ENCODE results near the gene SETD4. TPM values are rescaled to one million over a fixed set of nuclear protein-coding genes. Genes with fewer than 3 reads are reported as not detected.

The SETD4 gene
- total RNA-seq, 1 donor from 2014 or later, result 35.9 TPM

DNA sequence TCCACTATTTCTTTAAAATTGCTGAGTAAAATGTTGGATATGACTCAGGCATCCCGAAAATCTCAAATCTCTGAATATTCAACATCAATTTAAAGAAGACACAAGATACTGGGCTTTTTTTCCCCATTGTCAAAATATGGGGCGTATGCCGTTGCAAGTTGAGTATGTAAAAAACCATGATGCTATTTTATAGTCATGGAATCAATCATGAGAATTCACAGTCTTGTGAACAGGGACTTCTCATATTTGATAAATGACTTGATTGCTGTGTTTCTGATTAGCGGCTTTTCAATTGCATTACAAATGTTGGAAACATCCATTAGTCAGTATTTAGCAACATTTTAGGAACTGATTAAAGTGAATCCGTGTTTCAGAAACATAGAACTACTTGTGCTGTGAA lies 45.3 kb downstream of the SETD4 start:
- DNase-seq (ENCODE audit: low spot score in 2 of 2), result no peak
- H3K4me3 ChIP-seq, result no peak overlapping the region
- H3K27me3 ChIP-seq, result no peaks in the 10 kb centered on the region
- no peaks in the 10 kb centered on the region for H3K36me3 ChIP-seq
- no peak overlapping the region for H3K27ac ChIP-seq
- H3K4me1 ChIP-seq, result no peaks in the 10 kb centered on the region
- no peaks in the 10 kb centered on the region for H3K9me3 ChIP-seq
- TF ChIP-seq, protein P1, sequence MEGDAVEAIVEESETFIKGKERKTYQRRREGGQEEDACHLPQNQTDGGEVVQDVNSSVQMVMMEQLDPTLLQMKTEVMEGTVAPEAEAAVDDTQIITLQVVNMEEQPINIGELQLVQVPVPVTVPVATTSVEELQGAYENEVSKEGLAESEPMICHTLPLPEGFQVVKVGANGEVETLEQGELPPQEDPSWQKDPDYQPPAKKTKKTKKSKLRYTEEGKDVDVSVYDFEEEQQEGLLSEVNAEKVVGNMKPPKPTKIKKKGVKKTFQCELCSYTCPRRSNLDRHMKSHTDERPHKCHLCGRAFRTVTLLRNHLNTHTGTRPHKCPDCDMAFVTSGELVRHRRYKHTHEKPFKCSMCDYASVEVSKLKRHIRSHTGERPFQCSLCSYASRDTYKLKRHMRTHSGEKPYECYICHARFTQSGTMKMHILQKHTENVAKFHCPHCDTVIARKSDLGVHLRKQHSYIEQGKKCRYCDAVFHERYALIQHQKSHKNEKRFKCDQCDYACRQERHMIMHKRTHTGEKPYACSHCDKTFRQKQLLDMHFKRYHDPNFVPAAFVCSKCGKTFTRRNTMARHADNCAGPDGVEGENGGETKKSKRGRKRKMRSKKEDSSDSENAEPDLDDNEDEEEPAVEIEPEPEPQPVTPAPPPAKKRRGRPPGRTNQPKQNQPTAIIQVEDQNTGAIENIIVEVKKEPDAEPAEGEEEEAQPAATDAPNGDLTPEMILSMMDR (IDR thresholded peaks at IDR 0.05), result no peak
- intact Hi-C loops (cut with DNase I), result no loop called here

- no peaks in the 10 kb centered on the region for H3K4me1 ChIP-seq
- H3K27me3 ChIP-seq, result no peaks in the 10 kb centered on the region
- no peak overlapping the region for H3K27ac ChIP-seq
- intact Hi-C loops (cut with DNase I), result no loop called here
- H3K9me3 ChIP-seq, result no peaks in the 10 kb centered on the region
- TF ChIP-seq, protein P1 (IDR thresholded peaks at IDR 0.05), result no peak
- no peak overlapping the region for H3K4me3 ChIP-seq
- DNase-seq (ENCODE audit: low spot score in 2 of 2), result no peak
- no peaks in the 10 kb centered on the region for H3K36me3 ChIP-seq
Observed at GRCh38 chr21:36010801-36011200, 49.5 kb downstream of the SETD4 start.

- Histone ChIP-seq H3K9me3 (no peaks in the 10 kb centered on the region), H3K4me1 (no peaks in the 10 kb centered on the region), H3K27ac (no peak overlapping the region), H3K36me3 (no peaks in the 10 kb centered on the region), H3K4me3 (no peak overlapping the region), H3K27me3 (no peaks in the 10 kb centered on the region)
- no peak for DNase-seq (ENCODE audit: low spot score in 2 of 2)
- TF ChIP-seq, protein P1 (IDR thresholded peaks at IDR 0.05), result no peak
- intact Hi-C loops (cut with DNase I), result no loop called here
Observed at GRCh38 chr21:36008505-36008904, 51.8 kb downstream of the SETD4 start.

GRCh38 chr21:36005879-36006400 lies 54.4 kb downstream of the SETD4 start:
- DNase-seq (ENCODE audit: low spot score in 2 of 2), result no peak
- Histone ChIP-seq H3K4me1 (no peaks in the 10 kb centered on the region), H3K27ac (no peak overlapping the region), H3K9me3 (no peaks in the 10 kb centered on the region), H3K4me3 (no peak overlapping the region), H3K36me3 (no peaks in the 10 kb centered on the region), H3K27me3 (no peaks in the 10 kb centered on the region)
- TF ChIP-seq, protein P1 (IDR thresholded peaks at IDR 0.05), result no peak
- intact Hi-C loops (cut with DNase I), result no loop called here

DNA sequence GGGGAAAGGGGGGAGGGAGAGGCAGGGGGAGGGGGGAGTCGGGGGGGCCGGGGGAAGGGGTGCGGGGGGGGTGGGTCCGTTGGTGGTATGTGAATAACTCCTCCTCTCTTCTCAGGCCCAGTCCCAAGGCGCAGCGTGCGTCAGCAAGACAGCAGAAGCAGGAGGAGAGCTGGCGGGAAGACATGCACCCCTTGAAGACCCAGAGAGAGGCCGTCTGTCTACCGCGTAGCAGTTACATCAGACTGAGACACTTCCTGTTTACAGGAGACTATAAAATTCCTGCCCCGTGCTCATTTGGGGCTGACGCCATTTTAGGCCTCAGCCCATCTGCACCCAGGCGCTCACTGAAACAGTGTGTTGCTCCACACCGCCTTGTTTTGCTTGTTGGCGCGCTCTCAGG lies 55.3 kb downstream of the SETD4 start:
- Histone ChIP-seq H3K27me3 (no peaks in the 10 kb centered on the region), H3K27ac (no peak overlapping the region), H3K36me3 (no peaks in the 10 kb centered on the region), H3K4me1 (no peaks in the 10 kb centered on the region), H3K9me3 (no peaks in the 10 kb centered on the region), H3K4me3 (no peak overlapping the region)
- no peak for DNase-seq (ENCODE audit: low spot score in 2 of 2)
- intact Hi-C loops (cut with DNase I), result no loop called here
- TF ChIP-seq, protein P1 (IDR thresholded peaks at IDR 0.05), result no peak

DNA sequence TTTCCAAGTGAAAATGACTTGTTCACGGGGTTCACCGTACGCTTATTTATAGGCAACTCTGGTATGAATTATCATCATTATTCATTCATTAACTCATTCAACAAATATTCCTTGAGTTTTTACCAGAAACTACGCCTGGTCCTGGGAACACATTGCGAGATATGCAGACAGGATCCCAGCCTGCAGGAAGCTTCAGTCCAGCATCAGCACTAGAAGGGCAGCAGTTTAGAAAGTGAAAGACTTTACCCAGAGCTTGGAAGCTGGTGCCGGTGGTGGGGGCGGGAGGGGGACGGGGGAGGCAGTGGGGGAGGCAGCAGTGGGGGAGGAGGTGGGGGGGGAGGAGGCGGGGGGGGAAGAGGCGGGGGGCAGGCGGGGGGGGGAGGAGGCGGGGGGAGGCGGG lies 55.9 kb downstream of the SETD4 start:
- Histone ChIP-seq H3K4me3 (no peak overlapping the region), H3K27ac (no peak overlapping the region), H3K27me3 (no peaks in the 10 kb centered on the region), H3K36me3 (no peaks in the 10 kb centered on the region), H3K9me3 (no peaks in the 10 kb centered on the region), H3K4me1 (no peaks in the 10 kb centered on the region)
- no peak for DNase-seq (ENCODE audit: low spot score in 2 of 2)
- intact Hi-C loops (cut with DNase I), result no loop called here
- TF ChIP-seq, protein P1 (IDR thresholded peaks at IDR 0.05), result no peak

All from ascending aorta (tissue), 2 donors.